H1 (cell line): ENCODE measurements around the gene CACNA2D3. TPM values are rescaled to one million over a fixed set of nuclear protein-coding genes. Genes with fewer than 3 reads are reported as not detected.

Experiments
- CTCF ChIA-PET: fragments of 300-600 bp; sonication (Branson Sonifier 250); formaldehyde crosslinking; loops from one replicate; lab custom pipeline; 2021; ENCODE audit not compliant: partially characterized antibody; lab: Charles Lee
- POLR2A ChIA-PET: fragments of 300-600 bp; sonication (Branson Sonifier 250); formaldehyde crosslinking; loops from one replicate; lab custom pipeline; 2021; ENCODE audit warnings: inconsistent platforms; ENCODE audit not compliant: partially characterized antibody; lab: Charles Lee
- DNase-seq, 2 experiments: peaks; one replicate each; pipeline versions ENCODE4 v3.0.0 to v3.0.0-alpha.2; 2010 to 2022; ENCODE audit warnings: low spot score in 2 of 2, low read depth in 1 of 2, mixed read lengths in 1 of 2
- FAIRE-seq: peaks from 2 replicates; lab custom pipeline; 2011; peaks lifted over from hg19 to GRCh38; lab: Jason Lieb, UNC
- H2AFZ ChIP-seq: 2 replicates; pipeline ENCODE4 v1.8.1; 2012; ENCODE audit warnings: low read length, inconsistent platforms
- H2AK5ac ChIP-seq: 2 replicates; pipeline ENCODE4 v1.6.1; 2013; ENCODE audit warnings: low read depth, low read length
- H2BK120ac ChIP-seq: replicated peaks from 2 replicates; pipeline ENCODE3; 2013; ENCODE audit warnings: low read depth, low read length, inconsistent platforms
- H2BK12ac ChIP-seq: 2 replicates; pipeline ENCODE4 v1.6.1; 2013; ENCODE audit warnings: low read depth, low read length
- H2BK15ac ChIP-seq: 2 replicates; pipeline ENCODE4 v1.6.1; 2013; ENCODE audit warnings: low read length
- H2BK20ac ChIP-seq: 2 replicates; pipeline ENCODE4 v1.6.1; 2013; ENCODE audit warnings: low read length
- H2BK5ac ChIP-seq: 2 replicates; pipeline ENCODE4 v1.6.1; 2013; ENCODE audit warnings: low read depth, low read length
- H3K14ac ChIP-seq: 2 replicates; pipeline ENCODE4 v1.6.1; 2013; ENCODE audit warnings: inconsistent platforms; ENCODE audit not compliant: insufficient read length
- H3K18ac ChIP-seq: 2 replicates; pipeline ENCODE4 v1.6.1; 2013; ENCODE audit warnings: low read length; ENCODE audit errors: extremely low read depth
- H3K23ac ChIP-seq: 2 replicates; pipeline ENCODE4 v1.6.1; 2013; ENCODE audit warnings: inconsistent platforms; ENCODE audit not compliant: insufficient read length
- H3K23me2 ChIP-seq: 2 replicates; pipeline ENCODE4 v1.6.1; 2013; ENCODE audit warnings: low read depth, low read length
- H3K27ac ChIP-seq: 2 replicates; pipeline ENCODE4 v1.6.1; 2011; ENCODE audit warnings: low read depth, low read length, inconsistent platforms
- H3K27me3 ChIP-seq, 4 experiments: replicated peaks in 1 of 4; 1 replicate in 1 of 4; 2 replicates in 3 of 4; pipeline versions ENCODE4 v1.6.1 to v1.8.1; 2011 to 2013; ENCODE audit warnings: low read length in 3 of 4, mild to moderate bottlenecking in 3 of 4, inconsistent platforms in 2 of 4, mixed read lengths in 2 of 4, moderate library complexity in 1 of 4; ENCODE audit not compliant: control insufficient read depth in 3 of 4, insufficient read depth in 3 of 4; ENCODE audit errors: extremely low read depth in 1 of 4
- H3K36me3 ChIP-seq, 4 experiments: 2 replicates each; pipeline versions ENCODE4 v1.6.1 to v1.8.1; 2011 to 2013; ENCODE audit warnings: mild to moderate bottlenecking in 4 of 4, low read length in 3 of 4, moderate library complexity in 2 of 4, control low read depth in 1 of 4, inconsistent platforms in 1 of 4; ENCODE audit not compliant: insufficient read depth in 4 of 4, control insufficient read depth in 2 of 4
- H3K4ac ChIP-seq: replicated peaks from 2 replicates; pipeline ENCODE3; 2013; ENCODE audit warnings: low read length, low read depth, mixed read lengths, inconsistent platforms; ENCODE audit not compliant: insufficient read length
- H3K4me1 ChIP-seq, 4 experiments: replicated peaks in 1 of 4; 1 replicate in 1 of 4; 2 replicates in 3 of 4; pipeline versions ENCODE4 v1.6.1 to v1.8.1; 2011 to 2013; ENCODE audit warnings: low read length in 3 of 4, inconsistent platforms in 2 of 4, mixed read lengths in 1 of 4; ENCODE audit not compliant: insufficient read depth in 4 of 4, control insufficient read depth in 3 of 4
- H3K4me2 ChIP-seq, 2 experiments: 2 replicates each; pipeline versions ENCODE4 v1.6.1 to v1.8.1; 2011 to 2013; ENCODE audit warnings: low read depth in 2 of 2, low read length in 2 of 2, control low read depth in 1 of 2, inconsistent platforms in 1 of 2, mild to moderate bottlenecking in 1 of 2; ENCODE audit not compliant: insufficient read depth in 1 of 2
- H3K4me3 ChIP-seq, 4 experiments: fragments of 200-600, 300-600 bp in 1 of 4; sonication (generic), shearing (Covaris generic), sonication (Bioruptor Twin) in 1 of 4; 2 replicates each; pipeline versions ENCODE4 v1.5.1 to v1.8.1; 2011 to 2016; ENCODE audit warnings: low read length in 4 of 4, low read depth in 3 of 4, control low read depth in 2 of 4, inconsistent platforms in 2 of 4, mild to moderate bottlenecking in 2 of 4, mixed read lengths in 1 of 4, moderate library complexity in 1 of 4; ENCODE audit not compliant: insufficient read depth in 2 of 4; ENCODE audit errors: extremely low read depth in 1 of 4
- H3K56ac ChIP-seq: replicated peaks from 2 replicates; pipeline ENCODE3; 2013; ENCODE audit warnings: low read depth, mild to moderate bottlenecking, mixed read lengths, low read length, inconsistent platforms; ENCODE audit not compliant: insufficient read length
- H3K79me1 ChIP-seq: 2 replicates; pipeline ENCODE4 v1.6.1; 2013; ENCODE audit warnings: low read depth, low read length, control low read depth
- H3K79me2 ChIP-seq, 2 experiments: 2 replicates each; pipeline versions ENCODE4 v1.6.1 to v1.8.1; 2012 to 2013; ENCODE audit warnings: low read length in 2 of 2, mild to moderate bottlenecking in 2 of 2, inconsistent platforms in 1 of 2; ENCODE audit not compliant: insufficient read depth in 2 of 2, control insufficient read depth in 1 of 2
- H3K9ac ChIP-seq, 4 experiments: replicated peaks in 1 of 4; 1 replicate in 1 of 4; 2 replicates in 3 of 4; pipeline versions ENCODE4 v1.6.1 to v1.8.1; 2011 to 2013; ENCODE audit warnings: low read depth in 3 of 4, low read length in 3 of 4, control low read depth in 2 of 4, mild to moderate bottlenecking in 2 of 4, moderate library complexity in 2 of 4, inconsistent platforms in 1 of 4; ENCODE audit errors: extremely low read depth in 1 of 4
- H3K9me3 ChIP-seq, 2 experiments: 2 replicates each; pipeline versions ENCODE4 v1.6.1 to v1.8.1; 2012 to 2013; ENCODE audit warnings: mild to moderate bottlenecking in 2 of 2, moderate library complexity in 2 of 2, control low read depth in 1 of 2, inconsistent platforms in 1 of 2, low read depth in 1 of 2, low read length in 1 of 2, mixed read lengths in 1 of 2; ENCODE audit not compliant: insufficient read depth in 2 of 2
- H4K20me1 ChIP-seq, 2 experiments: replicated peaks in 1 of 2; 2 replicates each; pipeline versions ENCODE3 to v1.8.1; 2011 to 2013; ENCODE audit warnings: inconsistent platforms in 2 of 2, low read length in 2 of 2, mild to moderate bottlenecking in 1 of 2; ENCODE audit not compliant: insufficient read depth in 2 of 2, control insufficient read depth in 1 of 2
- H4K5ac ChIP-seq: 2 replicates; pipeline ENCODE4 v1.6.1; 2013; ENCODE audit warnings: low read length, low read depth, mixed read lengths, inconsistent platforms; ENCODE audit not compliant: insufficient read length
- H4K8ac ChIP-seq: 2 replicates; pipeline ENCODE4 v1.8.0; 2013; ENCODE audit warnings: mild to moderate bottlenecking, moderate library complexity, low read length, inconsistent platforms; ENCODE audit not compliant: insufficient read depth; ENCODE audit errors: extremely low read depth
- H4K91ac ChIP-seq: replicated peaks from 2 replicates; pipeline ENCODE3; 2013; ENCODE audit warnings: low read length, mixed read lengths, inconsistent platforms; ENCODE audit not compliant: insufficient read length
- BACH1 ChIP-seq: IDR thresholded peaks from 2 replicates; pipeline ENCODE4 v1.6.1; 2012; ENCODE audit warnings: low read length, improper control_type of control experiment
- BCL11A ChIP-seq, 2 experiments: IDR thresholded peaks; one replicate each; pipeline ENCODE4 v1.6.1; 2011; ENCODE audit warnings: low read depth in 2 of 2, low read length in 2 of 2, mild to moderate bottlenecking in 2 of 2
- BRCA1 ChIP-seq: IDR thresholded peaks from 2 replicates; pipeline ENCODE4 v1.6.1; 2012; ENCODE audit warnings: low read depth, low read length, improper control_type of control experiment
- CBX5 ChIP-seq: fragments of 300-800, 300-1000 bp; sonication (generic); IDR thresholded peaks from 2 replicates; pipeline ENCODE4 v1.7.1; 2016; ENCODE audit warnings: antibody characterized with exemption, low read length, low read depth
- CHD2 ChIP-seq: IDR thresholded peaks from 2 replicates; pipeline ENCODE4 v1.6.1; 2012; ENCODE audit warnings: low read length, improper control_type of control experiment
- EP300 ChIP-seq, 2 experiments: IDR thresholded peaks; 1 replicate in 1 of 2; 2 replicates in 1 of 2; pipeline ENCODE4 v1.6.1; 2011 to 2012; ENCODE audit warnings: low read depth in 2 of 2, low read length in 2 of 2, mild to moderate bottlenecking in 2 of 2, borderline replicate concordance in 1 of 2, inconsistent platforms in 1 of 2, moderate library complexity in 1 of 2
- GABPA ChIP-seq: IDR thresholded peaks from 2 replicates; pipeline ENCODE4 v1.6.1; 2011; ENCODE audit warnings: mild to moderate bottlenecking, low read length, moderate library complexity, borderline replicate concordance; ENCODE audit not compliant: insufficient read depth
- GTF2F1 ChIP-seq: IDR thresholded peaks from 2 replicates; pipeline ENCODE4 v1.6.1; 2012; ENCODE audit warnings: low read depth, low read length, improper control_type of control experiment, borderline replicate concordance
- KDM4A ChIP-seq: IDR thresholded peaks from one replicate; pipeline ENCODE4 v1.7.1; 2012; ENCODE audit warnings: low read depth, mild to moderate bottlenecking, moderate library complexity, low read length, inconsistent platforms; ENCODE audit not compliant: severe bottlenecking
- SP1 ChIP-seq: IDR thresholded peaks from 2 replicates; pipeline ENCODE4 v1.6.1; 2011; ENCODE audit warnings: low read depth, low read length
- WGBS, 2 experiments: shearing (Covaris generic) in 1 of 2; methylation state at CpG; one replicate each; pipeline versions ENCODE4 v1.1.6 to v1.1.7; 2013 to 2015; ENCODE audit warnings: low lambda C conversion rate in 2 of 2, mixed read lengths in 2 of 2, inconsistent platforms in 1 of 2, low coverage in 1 of 2, missing lambda C conversion rate in 1 of 2; ENCODE audit not compliant: insufficient replicate concordance in 2 of 2, insufficient coverage in 1 of 2, insufficient read length in 1 of 2; ENCODE audit errors: extremely low coverage in 1 of 2, missing lambda C conversion rate in 1 of 2; 5-methylcytosine and 5-hydroxymethylcytosine counted together
- polyA plus RNA-seq, 7 experiments: library from polyadenylated mRNA; depleted of rRNA in 3 of 7; stranded (reverse) in 5 of 7; unstranded in 2 of 7; fragments of >200 nt in 5 of 7; fragments of 200-250 nt in 2 of 7; gene quantifications; 1 replicate in 5 of 7; 2 replicates in 1 of 7; 4 replicates in 1 of 7; pipeline versions ENCODE4 v1.2.1 to v1.2.3, GENCODE V29; 2011 to 2013; ENCODE audit warnings: missing spikeins in 2 of 7, mixed read lengths in 2 of 7
- total RNA-seq: library from RNA; stranded (reverse); fragmentation: NEBNext Ultra II Directional; extraction: Animal tissue kit (Norgen Biotek cat#: 25700); gene quantifications from 2 replicates; pipeline ENCODE4 v1.2.1, GENCODE V29; 2021
- TF ChIP-seq, protein P1 (sequence below): IDR thresholded peaks from 2 replicates; pipeline ENCODE4 v1.6.1; 2011; ENCODE audit warnings: low read length, improper control_type of control experiment
- TF ChIP-seq, protein P2 (sequence below): IDR thresholded peaks from 2 replicates; pipeline ENCODE4 v1.6.1; 2011; ENCODE audit warnings: low read depth, mild to moderate bottlenecking, low read length; ENCODE audit not compliant: insufficient read depth

The CACNA2D3 gene
- total and polyA plus RNA-seq, 2 of the 8 experiments (the other 6 are each of a cell fraction or from before 2014, with no cell fraction given) = 1.5 to 1.8 TPM

DNA sequence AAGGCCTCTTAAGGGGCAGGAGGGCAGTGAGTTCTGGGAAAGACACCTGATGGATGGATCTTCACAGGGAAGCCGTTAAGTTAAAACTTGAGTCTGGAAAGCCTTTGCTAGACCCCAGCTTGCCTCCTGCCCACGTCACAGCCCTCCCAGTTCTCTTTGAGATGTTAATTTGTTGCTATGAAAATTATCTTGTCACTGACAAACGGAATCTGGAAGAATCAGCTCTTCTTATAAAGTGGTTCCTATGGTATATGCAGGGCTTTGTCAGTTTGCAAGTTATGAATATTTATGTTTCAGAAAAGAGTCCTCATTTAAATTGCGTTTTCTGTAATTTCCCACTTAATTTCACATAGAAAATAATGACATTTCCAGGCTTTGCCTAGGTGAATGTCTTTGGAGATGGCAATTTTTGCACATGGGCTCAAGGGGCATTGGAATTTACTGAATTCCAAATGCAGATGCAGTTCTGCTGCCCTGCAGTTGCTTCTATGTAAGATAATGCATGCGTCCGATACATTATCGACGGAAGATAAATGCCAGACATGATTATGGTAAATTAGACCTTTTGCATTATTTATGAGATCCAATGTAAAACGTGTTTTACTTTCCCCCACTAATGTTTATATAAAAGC lies 74.1 kb downstream of the CACNA2D3 start:
- no peak overlapping the region for H3K4me3 ChIP-seq
- H2AK5ac ChIP-seq = no peak overlapping the region
- no peak overlapping the region for H2BK15ac ChIP-seq
- no peak overlapping the region for H2BK12ac ChIP-seq
- H2AFZ ChIP-seq = no peak overlapping the region
- peaks cover 4 to 9% (median 8%) of the 10 kb centered on the region in 4 experiments; a peak in 5 of 7 replicates for H3K4me1 ChIP-seq
- no peak overlapping the region for H3K18ac ChIP-seq
- WGBS, 2 experiments = 88% methylated on average over 9 of the region's 9 CpGs; no CpG with 5 or more reads in 1 of the 2 experiments
- no peak overlapping the region for H3K4ac ChIP-seq
- FAIRE-seq (no peak), DNase-seq (no peak)
- H3K27ac ChIP-seq = no peak overlapping the region
- no peaks in the 10 kb centered on the region for H3K79me2 ChIP-seq
- H2BK20ac ChIP-seq = no peak overlapping the region
- H3K9ac ChIP-seq = no peak overlapping the region
- no peak overlapping the region for H3K23ac ChIP-seq
- H4K20me1 ChIP-seq = no peaks in the 10 kb centered on the region
- ChIA-PET POLR2A (no interaction called here), CTCF (interaction anchor here (1.2 kb wide), 1 partner anchor 15 kb away, joined by 3 read pairs; no protein-coding TSS in a partner anchor)
- no peaks in the 10 kb centered on the region for H3K79me1 ChIP-seq
- H3K4me2 ChIP-seq = no peak overlapping the region
- H4K5ac ChIP-seq = no peak overlapping the region
- H4K91ac ChIP-seq = no peak overlapping the region
- no peak overlapping the region for H3K56ac ChIP-seq
- H4K8ac ChIP-seq = no peak overlapping the region
- no peaks in the 10 kb centered on the region for H3K36me3 ChIP-seq
- H3K27me3 ChIP-seq = no peaks in the 10 kb centered on the region
- no peak overlapping the region for H2BK120ac ChIP-seq
- no peaks in the 10 kb centered on the region for H3K9me3 ChIP-seq
- no peak overlapping the region for H3K14ac ChIP-seq
- H3K23me2 ChIP-seq = no peaks in the 10 kb centered on the region
- no peak overlapping the region for H2BK5ac ChIP-seq
- TF ChIP-seq BCL11A (IDR thresholded peaks at IDR 0.05; ENCODE audit: low read depth in 2 of 2, low read length in 2 of 2) = no peak
- no peak for TF ChIP-seq CHD2
- TF ChIP-seq EP300 (IDR thresholded peaks at IDR 0.05; ENCODE audit: borderline replicate concordance in 1 of 2, low read depth in 2 of 2, low read length in 2 of 2) = no peak
- no peak for TF ChIP-seq CBX5
- no peak for TF ChIP-seq GABPA
- TF ChIP-seq, protein P1, sequence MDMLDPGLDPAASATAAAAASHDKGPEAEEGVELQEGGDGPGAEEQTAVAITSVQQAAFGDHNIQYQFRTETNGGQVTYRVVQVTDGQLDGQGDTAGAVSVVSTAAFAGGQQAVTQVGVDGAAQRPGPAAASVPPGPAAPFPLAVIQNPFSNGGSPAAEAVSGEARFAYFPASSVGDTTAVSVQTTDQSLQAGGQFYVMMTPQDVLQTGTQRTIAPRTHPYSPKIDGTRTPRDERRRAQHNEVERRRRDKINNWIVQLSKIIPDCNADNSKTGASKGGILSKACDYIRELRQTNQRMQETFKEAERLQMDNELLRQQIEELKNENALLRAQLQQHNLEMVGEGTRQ = no peak
- TF ChIP-seq SP1 = no peak
- TF ChIP-seq GTF2F1 = no peak
- no peak for TF ChIP-seq KDM4A
- TF ChIP-seq, protein P2, sequence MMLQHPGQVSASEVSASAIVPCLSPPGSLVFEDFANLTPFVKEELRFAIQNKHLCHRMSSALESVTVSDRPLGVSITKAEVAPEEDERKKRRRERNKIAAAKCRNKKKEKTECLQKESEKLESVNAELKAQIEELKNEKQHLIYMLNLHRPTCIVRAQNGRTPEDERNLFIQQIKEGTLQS = no peak
- TF ChIP-seq BACH1 = no peak
- no peak for TF ChIP-seq BRCA1
